A549 (cell line): ENCODE data around the gene THRA.

Source experiments
- CTCF ChIP-seq: fragments of >200 bp; sonication (Bioruptor Twin); formaldehyde crosslinking; IDR thresholded peaks from 3 replicates; pipeline ENCODE4 v1.5.1; 2016
- EP300 ChIP-seq, 2 experiments: fragments of >200 bp; sonication (Bioruptor Twin); formaldehyde crosslinking; IDR thresholded peaks; 2 replicates in 1 of 2; 3 replicates in 1 of 2; pipeline ENCODE4 v1.6.1; 2016 to 2017
- KDM1A ChIP-seq: fragments of 200-600 bp; sonication (generic); IDR thresholded peaks from 2 replicates; pipeline ENCODE4 v1.6.1; 2016; ENCODE audit warnings: low read depth, mild to moderate bottlenecking
- POLR2A ChIP-seq: IDR thresholded peaks from 2 replicates; pipeline ENCODE4 v1.6.1; 2012; ENCODE audit warnings: mild to moderate bottlenecking, low read length
- RAD21 ChIP-seq, 2 experiments: fragments of >200 bp in 1 of 2; sonication (Bioruptor Twin) in 1 of 2; formaldehyde crosslinking in 1 of 2; IDR thresholded peaks in 1 of 2; conservative IDR thresholded peaks in 1 of 2; 2 replicates in 1 of 2; 3 replicates in 1 of 2; pipeline ENCODE4 v1.6.1; 2012 to 2018; ENCODE audit warnings: inconsistent platforms in 1 of 2
- REST ChIP-seq: fragments of 200-600 bp; sonication (generic); IDR thresholded peaks from 2 replicates; pipeline ENCODE4 v1.6.1; 2016; ENCODE audit warnings: antibody characterized with exemption, mild to moderate bottlenecking, moderate library complexity
- RFX5 ChIP-seq: fragments of 450-650 bp; IDR thresholded peaks from 2 replicates; pipeline ENCODE4 v1.7.1; 2014; ENCODE audit warnings: antibody characterized with exemption, mild to moderate bottlenecking, moderate library complexity
- ZFP36 ChIP-seq: fragments of 450-650 bp; IDR thresholded peaks from 2 replicates; pipeline ENCODE4 v1.6.1; 2014; ENCODE audit warnings: borderline replicate concordance; ENCODE audit not compliant: partially characterized antibody
- ZSCAN20 ChIP-seq: fragments of 250-450 bp; sonication (Bioruptor Pico); IDR thresholded peaks from 2 replicates; pipeline ENCODE4 v1.8.0; 2022; ENCODE audit warnings: mild to moderate bottlenecking, moderate library complexity

GRCh38 chr17:40100669-40101366, 38.1 kb downstream of the THRA start:
- no peak for TF ChIP-seq ZFP36
- TF ChIP-seq RAD21 (conservative IDR thresholded peaks at IDR 0.05 in 1 of 2, IDR thresholded peaks at IDR 0.05 in 1 of 2) = 0 out of 5 replicates have a peak, but pooled peaks of 1 of the 2 experiments have one; percentile 23
- TF ChIP-seq POLR2A = no peak
- no peak for TF ChIP-seq KDM1A
- no peak for TF ChIP-seq CTCF
- TF ChIP-seq RFX5 = no peak
- no peak for TF ChIP-seq ZSCAN20 (CRISPR knock-in tag)
- TF ChIP-seq REST = no peak
- TF ChIP-seq EP300 (IDR thresholded peaks at IDR 0.05) = peak in 1 of 2 experiments; percentile 34; a peak in 1 of 5 replicates
